K562 (cell line): ENCODE results near the gene IL13RA1. TPM values are rescaled to one million over a fixed set of nuclear protein-coding genes. Genes with fewer than 3 reads are reported as not detected.

ENCODE experiments used
- ATAC-seq: fragments of 200-7000 bp; cut with Tn5 transposase; 3 replicates; pipeline ENCODE4 v1.9.1; 2020; ENCODE audit warnings: moderate library complexity
- BruUV-seq: library from RNA; stranded (reverse); fragments of 400-500 nt; replicated peaks from 2 replicates; lab custom pipeline; 2021; lab: Mats Ljungman, UMichigan
- CTCF ChIA-PET: fragments of 300-600 bp; formaldehyde crosslinking; extraction: SDS; loops from one replicate; lab custom pipeline; 2021; ENCODE audit warnings: low intra/inter-chr PET ratio; lab: Yijun Ruan, JAX
- POLR2A ChIA-PET: fragments of 300-600, 350-650 bp; sonication (Branson Sonifier 250); formaldehyde crosslinking; extraction: SDS; loops from one replicate; lab custom pipeline; 2021; ENCODE audit warnings: antibody characterized with exemption, inconsistent platforms; lab: Yijun Ruan, JAX
- DNase-seq, 4 experiments: peaks; one replicate each; pipeline versions ENCODE4 v3.0.0 to v3.0.0-alpha.2; 2011 to 2018; ENCODE audit warnings: low spot score in 3 of 4, mixed read lengths in 3 of 4; ENCODE audit errors: extremely low read depth in 1 of 4
- FAIRE-seq: peaks from 2 replicates; lab custom pipeline; 2011; peaks lifted over from hg19 to GRCh38; lab: Jason Lieb, UNC
- H2AFZ ChIP-seq: 2 replicates; pipeline ENCODE4 v1.6.0; 2011; ENCODE audit warnings: low read depth, low read length, control low read depth, inconsistent platforms
- H3K27ac ChIP-seq: fragments of 200-600 bp; 3 replicates; pipeline ENCODE4 v1.8.0; 2011; ENCODE audit warnings: low read depth, mild to moderate bottlenecking, control low read depth, inconsistent platforms, low read length, moderate library complexity, mixed read lengths; ENCODE audit errors: extremely low read depth
- H3K27me3 ChIP-seq, 2 experiments: fragments of 300-600 bp in 1 of 2; 2 replicates in 1 of 2; 3 replicates in 1 of 2; pipeline versions ENCODE4 v1.6.0 to v1.8.0; 2011; ENCODE audit warnings: inconsistent platforms in 2 of 2, low read length in 2 of 2, mild to moderate bottlenecking in 1 of 2, mixed read lengths in 1 of 2, moderate library complexity in 1 of 2; ENCODE audit not compliant: control insufficient read depth in 2 of 2, insufficient read depth in 2 of 2
- H3K36me3 ChIP-seq: fragments of 300-600 bp; 3 replicates; pipeline ENCODE4 v1.8.0; 2011; ENCODE audit warnings: mild to moderate bottlenecking, low read length, inconsistent platforms; ENCODE audit not compliant: control insufficient read depth, insufficient read depth
- H3K4me1 ChIP-seq, 2 experiments: fragments of 200-600 bp in 1 of 2; replicated peaks in 1 of 2; 2 replicates in 1 of 2; 3 replicates in 1 of 2; pipeline versions ENCODE4 v1.5.1 to v1.8.0; 2011; ENCODE audit warnings: inconsistent platforms in 2 of 2, low read length in 2 of 2, mild to moderate bottlenecking in 1 of 2, mixed read lengths in 1 of 2, moderate library complexity in 1 of 2; ENCODE audit not compliant: control insufficient read depth in 2 of 2, insufficient read depth in 2 of 2
- H3K4me2 ChIP-seq: 2 replicates; pipeline ENCODE4 v1.6.1; 2011; ENCODE audit warnings: low read length, control low read depth, inconsistent platforms, mixed read lengths; ENCODE audit not compliant: insufficient read depth
- H3K4me3 ChIP-seq: fragments of 200-600 bp; sonication (generic), shearing (Covaris generic); 2 replicates; pipeline ENCODE4 v1.5.1; 2016; ENCODE audit warnings: control low read depth, inconsistent platforms
- H3K79me2 ChIP-seq: fragments of 200-600 bp; 3 replicates; pipeline ENCODE4 v1.8.0; 2011; ENCODE audit warnings: low read length, inconsistent platforms; ENCODE audit not compliant: control insufficient read depth, insufficient read depth
- H3K9ac ChIP-seq, 2 experiments: 2 replicates each; pipeline versions ENCODE4 v1.6.0 to v1.6.1; 2011; ENCODE audit warnings: low read depth in 2 of 2, low read length in 2 of 2, control low read depth in 1 of 2, inconsistent platforms in 1 of 2, mild to moderate bottlenecking in 1 of 2, mixed read lengths in 1 of 2; ENCODE audit not compliant: insufficient read depth in 1 of 2
- H3K9me1 ChIP-seq: one replicate; pipeline ENCODE4 v1.6.0; 2011; ENCODE audit warnings: inconsistent platforms, mild to moderate bottlenecking, low read length, moderate library complexity; ENCODE audit not compliant: control insufficient read depth, insufficient read depth
- H3K9me3 ChIP-seq: replicated peaks from 2 replicates; pipeline ENCODE4 v1.5.1; 2011; ENCODE audit warnings: low read depth, low read length, inconsistent platforms; ENCODE audit not compliant: control insufficient read depth, insufficient read depth
- H4K20me1 ChIP-seq: replicated peaks from 2 replicates; pipeline ENCODE4 v1.6.1; 2011; ENCODE audit warnings: low read length, inconsistent platforms, mixed read lengths; ENCODE audit not compliant: control insufficient read depth, insufficient read depth
- COPS2 ChIP-seq: fragments of 450-650 bp; conservative IDR thresholded peaks from 2 replicates; pipeline ENCODE4 v1.6.1; 2016; ENCODE audit warnings: mild to moderate bottlenecking, moderate library complexity
- CREM ChIP-seq: IDR thresholded peaks from 2 replicates; pipeline ENCODE4 v1.6.1; 2014; ENCODE audit warnings: antibody characterized with exemption, low read depth
- RAD51 ChIP-seq: fragments of 450-650 bp; IDR thresholded peaks from 2 replicates; pipeline ENCODE4 v1.7.1; 2016; ENCODE audit warnings: low read depth, mild to moderate bottlenecking, borderline replicate concordance
- RBM39 ChIP-seq: fragments of 200-400 bp; formaldehyde crosslinking; optimal IDR thresholded peaks from 2 replicates; pipeline ENCODE3; 2018; ENCODE audit warnings: low read depth, low read length
- SMARCC2 ChIP-seq: fragments of 450-650 bp; IDR thresholded peaks from 2 replicates; pipeline ENCODE4 v1.6.1; 2017; ENCODE audit warnings: antibody characterized with exemption, moderate library complexity, mild to moderate bottlenecking, low read depth
- SREBF2 ChIP-seq: sonication (generic); formaldehyde crosslinking; IDR thresholded peaks from 2 replicates; pipeline ENCODE4 v1.4.0; 2020; ENCODE audit warnings: mild to moderate bottlenecking, missing genetic modification reagents
- ZNF75A ChIP-seq: fragments of 450-650 bp; formaldehyde crosslinking; IDR thresholded peaks from 2 replicates; pipeline ENCODE4 v1.4.0; 2020; ENCODE audit warnings: mild to moderate bottlenecking
- ZNF780A ChIP-seq: fragments of 250-450 bp; sonication (Bioruptor Pico); IDR thresholded peaks from 2 replicates; pipeline ENCODE4 v1.5.0; 2021; ENCODE audit warnings: mild to moderate bottlenecking
- ZNF830 ChIP-seq: fragments of 250-450 bp; sonication (Bioruptor Pico); IDR thresholded peaks from 2 replicates; pipeline ENCODE4 v1.5.0; 2021; ENCODE audit warnings: mild to moderate bottlenecking
- WGBS: fragments of 100-300 bp; shearing (Covaris generic); methylation state at CpG from one replicate; pipeline ENCODE4 v1.1.6; 2016; ENCODE audit warnings: low coverage, mixed read lengths; ENCODE audit not compliant: insufficient coverage; ENCODE audit errors: missing lambda C conversion rate; 5-methylcytosine and 5-hydroxymethylcytosine counted together
- in situ Hi-C: fragments of 300-500 bp; cut with MboI; formaldehyde crosslinking; loops from 4 replicates; pipeline ENCODE4 v1.15.0; 2018; ENCODE audit warnings: inconsistent platforms, mixed read lengths
- intact Hi-C: fragments of 100-400 bp; cut with micrococcal nuclease; formaldehyde crosslinking; loops from 2 replicates; pipeline ENCODE4 v1.14.2; 2022
- polyA plus RNA-seq, 8 experiments: library from polyadenylated mRNA; depleted of rRNA in 4 of 8; stranded (reverse) in 5 of 8; unstranded in 3 of 8; fragments of >200 nt; fragmentation: Nextera tagmentation in 2 of 8; fragmentation: Illumina TruSeq in 1 of 8; extraction: Ambion mirVana in 2 of 8; extraction: Trizol in 1 of 8; gene quantifications; 2 replicates each; pipeline versions ENCODE4 v1.2.1 to v1.2.3, GENCODE V29; 2011 to 2014; ENCODE audit warnings: inconsistent platforms in 1 of 8, missing spikeins in 1 of 8
- total RNA-seq, 7 experiments: library from RNA; depleted of rRNA in 6 of 7; stranded (reverse); fragments of >200 nt in 6 of 7; fragmentation: Illumina TruSeq in 2 of 7; extraction: Trizol in 2 of 7; gene quantifications; 2 replicates each; pipeline versions ENCODE4 v1.2.1 to v1.2.3, GENCODE V29; 2011 to 2021; ENCODE audit warnings: low replicate concordance in 1 of 7
- TF ChIP-seq, protein P1 (sequence below), 3 experiments: IDR thresholded peaks in 2 of 3; conservative IDR thresholded peaks in 1 of 3; 2 replicates each; pipeline ENCODE4 v1.5.1; 2011 to 2012; ENCODE audit warnings: low read length in 3 of 3, mild to moderate bottlenecking in 3 of 3, control low read depth in 2 of 3, improper control_type of control experiment in 1 of 3, inconsistent platforms in 1 of 3, low read depth in 1 of 3, mixed read lengths in 1 of 3, moderate library complexity in 1 of 3; ENCODE audit not compliant: insufficient read depth in 2 of 3
- TF ChIP-seq, protein P2 (sequence below): fragments of 450-650 bp; IDR thresholded peaks from 2 replicates; pipeline ENCODE4 v1.6.1; 2016
- TF ChIP-seq, protein P3 (sequence below): IDR thresholded peaks from 2 replicates; pipeline ENCODE4 v1.6.1; 2016; ENCODE audit warnings: missing genetic modification characterization, missing compliant biosample characterization

Gene IL13RA1
- total and polyA plus RNA-seq, 9 of the 15 experiments (the other 6 are each of a cell fraction or from before 2014, with no cell fraction given): 2.9 to 22.9 (median 12.2) TPM

GRCh38 chrX:118688935-118689334 lies 38.5 kb upstream of the IL13RA1 start:
- Histone ChIP-seq H3K79me2 (no peaks in the 10 kb centered on the region), H3K36me3 (peaks cover 22% of the 10 kb centered on the region; the same call in 2 of the 3 replicates), H3K9ac (no peak overlapping the region), H3K4me1 (no peaks in the 10 kb centered on the region), H3K4me2 (no peak overlapping the region), H4K20me1 (no peaks in the 10 kb centered on the region), H3K9me3 (no peaks in the 10 kb centered on the region), H3K4me3 (no peak overlapping the region), H3K9me1 (no peaks in the 10 kb centered on the region), H3K27me3 (no peaks in the 10 kb centered on the region), H2AFZ (no peak overlapping the region), H3K27ac (no peak overlapping the region)
- ChIA-PET POLR2A (no interaction called here), CTCF (no interaction called here)
- in situ Hi-C loops: no loop called here
- intact Hi-C loops: no loop called here
- 86% methylated on average over 3 of the region's 3 CpGs for whole genome bisulfite sequencing
- no TSS peak for BruUV-seq
- DNase-seq (no peak), ATAC-seq (no peak), FAIRE-seq (no peak)
- TF ChIP-seq ZNF75A (no peak), SMARCC2 (no peak), ZNF830 (CRISPR knock-in tag) (no peak), ZNF780A (no peak), RBM39 (no peak), COPS2 (no peak), RAD51 (no peak), CREM (no peak), SREBF2 (CRISPR knock-in tag) (no peak)
- TF ChIP-seq, protein P1, sequence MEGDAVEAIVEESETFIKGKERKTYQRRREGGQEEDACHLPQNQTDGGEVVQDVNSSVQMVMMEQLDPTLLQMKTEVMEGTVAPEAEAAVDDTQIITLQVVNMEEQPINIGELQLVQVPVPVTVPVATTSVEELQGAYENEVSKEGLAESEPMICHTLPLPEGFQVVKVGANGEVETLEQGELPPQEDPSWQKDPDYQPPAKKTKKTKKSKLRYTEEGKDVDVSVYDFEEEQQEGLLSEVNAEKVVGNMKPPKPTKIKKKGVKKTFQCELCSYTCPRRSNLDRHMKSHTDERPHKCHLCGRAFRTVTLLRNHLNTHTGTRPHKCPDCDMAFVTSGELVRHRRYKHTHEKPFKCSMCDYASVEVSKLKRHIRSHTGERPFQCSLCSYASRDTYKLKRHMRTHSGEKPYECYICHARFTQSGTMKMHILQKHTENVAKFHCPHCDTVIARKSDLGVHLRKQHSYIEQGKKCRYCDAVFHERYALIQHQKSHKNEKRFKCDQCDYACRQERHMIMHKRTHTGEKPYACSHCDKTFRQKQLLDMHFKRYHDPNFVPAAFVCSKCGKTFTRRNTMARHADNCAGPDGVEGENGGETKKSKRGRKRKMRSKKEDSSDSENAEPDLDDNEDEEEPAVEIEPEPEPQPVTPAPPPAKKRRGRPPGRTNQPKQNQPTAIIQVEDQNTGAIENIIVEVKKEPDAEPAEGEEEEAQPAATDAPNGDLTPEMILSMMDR (IDR thresholded peaks at IDR 0.05 in 2 of 3, conservative IDR thresholded peaks at IDR 0.05 in 1 of 3; ENCODE audit: insufficient read depth in 2 of 3, low read depth in 1 of 3, low read length in 3 of 3): no peak
- TF ChIP-seq, protein P2, sequence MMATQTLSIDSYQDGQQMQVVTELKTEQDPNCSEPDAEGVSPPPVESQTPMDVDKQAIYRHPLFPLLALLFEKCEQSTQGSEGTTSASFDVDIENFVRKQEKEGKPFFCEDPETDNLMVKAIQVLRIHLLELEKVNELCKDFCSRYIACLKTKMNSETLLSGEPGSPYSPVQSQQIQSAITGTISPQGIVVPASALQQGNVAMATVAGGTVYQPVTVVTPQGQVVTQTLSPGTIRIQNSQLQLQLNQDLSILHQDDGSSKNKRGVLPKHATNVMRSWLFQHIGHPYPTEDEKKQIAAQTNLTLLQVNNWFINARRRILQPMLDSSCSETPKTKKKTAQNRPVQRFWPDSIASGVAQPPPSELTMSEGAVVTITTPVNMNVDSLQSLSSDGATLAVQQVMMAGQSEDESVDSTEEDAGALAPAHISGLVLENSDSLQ: no peak
- TF ChIP-seq, protein P3, sequence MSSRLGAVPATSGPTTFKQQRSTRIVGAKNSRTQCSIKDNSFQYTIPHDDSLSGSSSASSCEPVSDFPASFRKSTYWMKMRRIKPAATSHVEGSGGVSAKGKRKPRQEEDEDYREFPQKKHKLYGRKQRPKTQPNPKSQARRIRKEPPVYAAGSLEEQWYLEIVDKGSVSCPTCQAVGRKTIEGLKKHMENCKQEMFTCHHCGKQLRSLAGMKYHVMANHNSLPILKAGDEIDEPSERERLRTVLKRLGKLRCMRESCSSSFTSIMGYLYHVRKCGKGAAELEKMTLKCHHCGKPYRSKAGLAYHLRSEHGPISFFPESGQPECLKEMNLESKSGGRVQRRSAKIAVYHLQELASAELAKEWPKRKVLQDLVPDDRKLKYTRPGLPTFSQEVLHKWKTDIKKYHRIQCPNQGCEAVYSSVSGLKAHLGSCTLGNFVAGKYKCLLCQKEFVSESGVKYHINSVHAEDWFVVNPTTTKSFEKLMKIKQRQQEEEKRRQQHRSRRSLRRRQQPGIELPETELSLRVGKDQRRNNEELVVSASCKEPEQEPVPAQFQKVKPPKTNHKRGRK (tag): no peak
